PC-9 (cell line): ENCODE data around the gene OR51F2. TPM values are rescaled to one million over a fixed set of nuclear protein-coding genes. Genes with fewer than 3 reads are reported as not detected.
"Not testable (repeated sequence)": the region's sequence is repeated elsewhere in the genome, so short reads cannot be mapped to it uniquely, and the experiment has no call there.

Experiments
- BruUV-seq: library from RNA; stranded (reverse); fragments of 400-500 nt; replicated peaks from 2 replicates; lab custom pipeline; 2021; lab: Mats Ljungman, UMichigan
- CTCF ChIA-PET: fragments of 300-600 bp; sonication (Branson Sonifier 250); formaldehyde crosslinking; loops from one replicate; lab custom pipeline; 2022; ENCODE audit warnings: antibody characterized with exemption; lab: Charles Lee
- POLR2A ChIA-PET: fragments of 300-600 bp; sonication (Branson Sonifier 250); formaldehyde crosslinking; loops from one replicate; lab custom pipeline; 2022; ENCODE audit warnings: antibody characterized with exemption; ENCODE audit not compliant: unreplicated experiment; lab: Charles Lee
- DNase-seq, 2 experiments: peaks; one replicate each; pipeline versions ENCODE4 v3.0.0 to v3.0.0-alpha.2; 2015 to 2022; ENCODE audit warnings: mixed read lengths in 1 of 2
- H2AFZ ChIP-seq: fragments of 200-600 bp; sonication (generic); 2 replicates; pipeline ENCODE4 v1.8.1; 2017; ENCODE audit warnings: antibody characterized with exemption
- H3F3A ChIP-seq: fragments of 200-600 bp; sonication (generic); 2 replicates; pipeline ENCODE4 v1.8.1; 2017; ENCODE audit warnings: antibody characterized with exemption, mild to moderate bottlenecking, low read depth; ENCODE audit not compliant: insufficient read depth
- H3K27ac ChIP-seq: fragments of 200-600 bp; sonication (generic); 2 replicates; pipeline ENCODE4 v1.6.1; 2016; ENCODE audit warnings: mixed run types
- H3K27me3 ChIP-seq: fragments of 200-600 bp; sonication (generic); 2 replicates; pipeline ENCODE4 v1.6.1; 2016; ENCODE audit warnings: low read depth, mixed run types; ENCODE audit not compliant: insufficient read depth
- H3K36me3 ChIP-seq: fragments of 200-600 bp; sonication (generic); 2 replicates; pipeline ENCODE4 v1.6.1; 2016; ENCODE audit warnings: low read depth, mixed run types
- H3K4me1 ChIP-seq: fragments of 200-600 bp; sonication (generic); replicated peaks from 2 replicates; pipeline ENCODE4 v1.6.1; 2016; ENCODE audit warnings: mixed run types; ENCODE audit not compliant: insufficient read depth
- H3K4me2 ChIP-seq: fragments of 200-600 bp; sonication (generic); 2 replicates; pipeline ENCODE4 v1.6.1; 2017; ENCODE audit warnings: mixed run types
- H3K4me3 ChIP-seq: fragments of 200-600 bp; sonication (generic); 2 replicates; pipeline ENCODE4 v1.6.1; 2016; ENCODE audit warnings: mixed run types
- H3K79me2 ChIP-seq: fragments of 200-600 bp; sonication (generic); 2 replicates; pipeline ENCODE4 v1.6.1; 2017; ENCODE audit warnings: low read depth, mixed run types
- H3K9me2 ChIP-seq: fragments of 200-600 bp; sonication (generic); 2 replicates; pipeline ENCODE4 v1.8.1; 2017; ENCODE audit warnings: mild to moderate bottlenecking; ENCODE audit not compliant: insufficient read depth
- H3K9me3 ChIP-seq: fragments of 200-600 bp; sonication (generic); 2 replicates; pipeline ENCODE4 v1.8.1; 2016; ENCODE audit warnings: low read depth; ENCODE audit not compliant: insufficient read depth
- H4K20me1 ChIP-seq: fragments of 200-600 bp; sonication (generic); 2 replicates; pipeline ENCODE4 v1.8.1; 2017; ENCODE audit not compliant: insufficient read depth
- CTCF ChIP-seq: fragments of 200-600 bp; sonication (generic); conservative IDR thresholded peaks from 2 replicates; pipeline ENCODE4 v1.6.1; 2017; ENCODE audit warnings: mixed run types, antibody characterized with exemption, mild to moderate bottlenecking, moderate library complexity
- EZH2 ChIP-seq: fragments of 200-600 bp; sonication (generic); IDR thresholded peaks from 2 replicates; pipeline ENCODE4 v1.8.0; 2017; ENCODE audit warnings: antibody characterized with exemption, low read depth
- intact Hi-C: fragments of 100-400 bp; cut with micrococcal nuclease; formaldehyde crosslinking; loops from one replicate; pipeline ENCODE4 v1.10.0; 2022; ENCODE audit not compliant: unreplicated experiment
- total RNA-seq: library from RNA; stranded (reverse); gene quantifications from 2 replicates; pipeline ENCODE4 v1.2.3, GENCODE V29; 2021

OR51F2 gene
- total RNA-seq, 1 experiment from 2014 or later: not detected

- H3K9me3 ChIP-seq: no peaks in the 10 kb centered on the region
- TF ChIP-seq CTCF (no peak), EZH2 (no peak)
- BruUV-seq: no TSS peak
- no peaks in the 10 kb centered on the region for H3K36me3 ChIP-seq
- no peak overlapping the region for H2AFZ ChIP-seq
- H3F3A ChIP-seq: no peaks in the 10 kb centered on the region
- H3K79me2 ChIP-seq: no peaks in the 10 kb centered on the region
- H4K20me1 ChIP-seq: no peaks in the 10 kb centered on the region
- no peaks in the 10 kb centered on the region for H3K27me3 ChIP-seq
- intact Hi-C loops: no loop called here
- no peaks in the 10 kb centered on the region for H3K9me2 ChIP-seq
- DNase-seq: no peak
- no peak overlapping the region for H3K27ac ChIP-seq
- CTCF ChIA-PET: no interaction called here
- POLR2A ChIA-PET: no interaction called here
- H3K4me1 ChIP-seq: no peaks in the 10 kb centered on the region
- no peak overlapping the region for H3K4me2 ChIP-seq
- H3K4me3 ChIP-seq: no peak overlapping the region
Measured at GRCh38 chr11:4798427-4799183, 22.5 kb upstream of the OR51F2 start.

- POLR2A ChIA-PET, H3K36me3 ChIP-seq, DNase-seq, H2AFZ ChIP-seq, intact Hi-C loops, BruUV-seq, H3K9me3 ChIP-seq, H3F3A ChIP-seq, H4K20me1 ChIP-seq, H3K4me3 ChIP-seq, H3K27ac ChIP-seq, H3K4me1 ChIP-seq, H3K27me3 ChIP-seq, CTCF ChIA-PET, H3K4me2 ChIP-seq, H3K9me2 ChIP-seq, H3K79me2 ChIP-seq: not testable (repeated sequence)
Measured at GRCh38 chr11:4801316-4801715, 19.8 kb upstream of the OR51F2 start.

- BruUV-seq: no TSS peak
- intact Hi-C loops: no loop called here
- H3K9me3 ChIP-seq: no peaks in the 10 kb centered on the region
- no peaks in the 10 kb centered on the region for H3K9me2 ChIP-seq
- no peaks in the 10 kb centered on the region for H4K20me1 ChIP-seq
- no peak within 1 kb of the TSS for H3K4me2 ChIP-seq
- CTCF ChIA-PET: no interaction called here
- no peak for DNase-seq
- H3F3A ChIP-seq: no peaks in the 10 kb centered on the region
- no peaks in the 10 kb centered on the region for H3K4me1 ChIP-seq
- H2AFZ ChIP-seq: no peak within 1 kb of the TSS
- no peaks in the 10 kb centered on the region for H3K27me3 ChIP-seq
- no peak within 1 kb of the TSS for H3K27ac ChIP-seq
- H3K79me2 ChIP-seq: no peaks in the 10 kb centered on the region
- H3K36me3 ChIP-seq: no peaks in the 10 kb centered on the region
- no peak for TF ChIP-seq EZH2
- TF ChIP-seq CTCF: no peak
- H3K4me3 ChIP-seq: no peak within 1 kb of the TSS
- POLR2A ChIA-PET: no interaction called here
Measured at GRCh38 chr11:4804280-4804679, 16.8 kb upstream of the OR51F2 start, which contains the start of gene OR52R1. Gene OR52R1 (minus strand): TSS chr11:4804380. CDS start chr11:4804380, 0 bp downstream.
